ENCODE data around the gene ZNF512B.
"Not testable (repeated sequence)": the region's sequence is repeated elsewhere in the genome, so short reads cannot be mapped to it uniquely, and the experiment has no call there.

Gene ZNF512B

GRCh38 chr20:63963348-63963741, 6.4 kb downstream of the ZNF512B start:
- no peak for DNase-seq

- no peak for DNase-seq
These were observed 7.0 kb downstream of the ZNF512B start for GRCh38 chr20:63962426-63963347.

DNA sequence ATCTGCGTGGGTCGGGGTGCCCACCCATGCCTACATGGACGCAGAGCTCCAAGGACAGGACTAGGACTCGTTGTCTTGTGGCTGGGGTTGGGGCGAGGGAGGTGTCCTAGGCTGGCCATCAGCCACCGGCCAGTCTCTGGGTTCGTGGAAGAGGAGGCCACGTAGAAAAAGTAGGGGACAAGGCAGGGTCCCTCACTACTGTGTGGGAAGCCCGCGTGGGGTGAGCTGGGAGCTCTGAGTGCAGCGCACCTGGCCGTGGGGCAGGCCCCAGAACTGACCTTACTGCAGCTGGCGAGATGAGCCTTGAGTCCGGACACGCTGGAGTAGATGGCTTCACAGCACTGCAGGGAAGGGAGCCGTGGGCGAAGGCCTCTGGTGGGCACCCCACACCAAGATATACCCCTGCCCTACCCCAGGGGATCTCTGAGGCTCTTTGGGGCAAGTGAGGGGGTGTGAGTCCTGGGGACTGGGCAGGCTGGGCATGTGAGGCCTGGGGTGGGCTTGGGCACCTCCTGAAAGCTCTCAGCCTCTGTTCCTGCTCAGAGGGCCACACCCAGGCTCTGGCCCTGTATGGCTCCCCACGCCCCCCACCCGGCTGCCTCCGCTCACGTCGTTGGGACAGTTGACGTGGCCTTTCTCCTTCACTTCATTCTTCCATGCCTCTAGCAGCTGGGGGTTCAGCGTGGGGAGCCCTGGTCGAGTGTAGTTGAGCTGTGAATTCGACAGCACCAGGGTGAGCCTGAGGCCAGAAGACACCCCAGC, 7.9 kb downstream of the ZNF512B start:
- no peak for DNase-seq

DNA sequence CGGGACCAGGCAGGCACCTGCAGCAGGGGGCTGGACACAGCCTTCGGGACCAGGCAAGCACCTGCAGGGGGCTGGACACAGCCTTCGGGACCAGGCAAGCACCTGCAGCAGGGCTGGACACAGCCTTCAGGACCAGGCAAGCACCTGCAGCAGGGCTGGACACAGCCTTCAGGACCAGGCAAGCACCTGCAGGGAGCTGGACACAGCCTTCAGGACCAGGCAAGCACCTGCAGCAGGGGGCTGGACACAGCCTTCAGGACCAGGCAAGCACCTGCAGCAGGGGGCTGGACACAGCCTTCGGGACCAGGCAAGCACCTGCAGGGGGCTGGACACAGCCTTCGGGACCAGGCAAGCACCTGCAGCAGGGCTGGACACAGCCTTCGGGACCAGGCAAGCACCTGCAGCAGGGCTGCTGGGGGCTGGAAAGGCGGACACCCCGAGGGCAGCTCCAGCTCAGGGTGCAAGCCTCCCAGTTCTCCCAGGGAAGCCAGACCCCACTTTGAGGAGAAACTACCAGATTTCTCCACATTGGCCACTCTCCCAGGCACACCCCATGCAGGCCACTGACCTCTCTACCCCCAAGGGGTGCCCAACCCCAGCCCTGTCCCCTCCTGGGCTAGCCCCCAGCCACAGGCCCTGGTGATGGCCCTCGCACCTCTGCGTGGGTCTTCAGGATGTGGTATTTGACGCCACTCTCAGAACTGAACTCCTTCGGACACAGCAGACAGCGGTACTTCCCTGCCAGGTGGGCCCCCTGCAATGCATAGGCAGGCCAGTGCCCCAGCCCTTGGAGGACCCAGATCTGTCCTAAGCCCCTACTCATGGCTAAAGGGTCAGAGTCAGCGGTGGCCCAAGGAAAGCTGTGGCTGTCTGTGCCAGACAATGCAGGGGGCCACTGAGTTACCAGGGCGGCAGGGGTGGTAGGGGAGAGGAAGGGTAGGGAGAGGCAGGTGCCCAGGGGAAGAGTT, 8.8 kb downstream of the ZNF512B start:
- DNase-seq, result not testable (repeated sequence)

DNA sequence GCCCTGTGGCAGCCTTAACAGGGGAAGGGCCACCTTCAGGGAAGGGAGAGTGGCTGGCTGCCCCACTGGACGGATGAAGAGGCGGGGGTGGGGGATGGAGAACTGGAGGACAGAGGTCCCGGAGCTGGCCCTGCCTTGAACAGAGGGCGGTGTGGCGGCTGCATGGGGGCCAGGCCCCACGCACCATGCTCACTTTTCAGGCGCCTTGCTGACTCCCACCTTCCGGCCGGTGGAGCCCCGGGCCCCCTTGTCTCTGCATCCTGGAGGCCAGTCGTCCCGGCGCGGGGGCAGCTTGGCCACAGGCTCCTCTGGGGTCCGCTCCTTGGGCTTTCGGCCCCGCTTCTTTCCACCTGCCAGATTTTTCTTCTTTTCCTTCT, 10.0 kb downstream of the ZNF512B start:
- no peak for DNase-seq

DNA sequence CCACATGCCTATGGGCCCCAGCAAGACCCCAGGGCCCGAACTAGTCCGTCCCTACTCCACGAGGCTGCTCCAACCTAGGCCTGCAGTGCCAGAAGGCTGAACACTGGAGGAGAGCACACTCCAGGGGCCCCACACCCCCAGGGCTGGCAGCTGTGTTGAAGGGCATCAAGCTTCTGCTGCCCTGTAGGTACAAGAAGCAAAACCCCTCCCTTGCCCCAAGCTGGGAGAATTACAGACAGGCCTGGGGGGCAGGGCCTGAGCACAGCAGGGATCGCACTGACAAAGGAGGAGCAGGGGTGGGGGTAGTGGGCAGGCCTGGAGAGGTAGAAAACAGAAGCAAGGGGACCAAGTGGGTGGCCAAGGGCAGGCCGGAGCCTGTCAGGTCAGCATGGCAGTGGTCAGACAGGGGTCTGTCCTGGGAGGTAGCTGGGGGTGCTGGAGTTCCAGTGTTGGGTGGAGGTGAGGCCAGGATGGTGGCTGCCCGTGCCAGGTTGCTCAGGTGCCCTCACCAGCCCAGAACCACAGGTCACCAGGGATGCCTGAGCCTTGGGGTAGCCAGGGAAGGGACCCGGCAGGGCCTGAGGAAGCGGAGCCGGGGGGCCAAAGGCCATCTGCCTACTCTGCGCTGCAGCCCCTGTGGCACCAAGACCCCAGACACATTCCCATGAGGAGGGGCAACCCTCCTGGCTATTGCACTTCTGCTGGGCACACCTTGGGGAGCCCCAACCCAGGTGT, 10.6 kb downstream of the ZNF512B start:
- DNase-seq, result no peak

DNA sequence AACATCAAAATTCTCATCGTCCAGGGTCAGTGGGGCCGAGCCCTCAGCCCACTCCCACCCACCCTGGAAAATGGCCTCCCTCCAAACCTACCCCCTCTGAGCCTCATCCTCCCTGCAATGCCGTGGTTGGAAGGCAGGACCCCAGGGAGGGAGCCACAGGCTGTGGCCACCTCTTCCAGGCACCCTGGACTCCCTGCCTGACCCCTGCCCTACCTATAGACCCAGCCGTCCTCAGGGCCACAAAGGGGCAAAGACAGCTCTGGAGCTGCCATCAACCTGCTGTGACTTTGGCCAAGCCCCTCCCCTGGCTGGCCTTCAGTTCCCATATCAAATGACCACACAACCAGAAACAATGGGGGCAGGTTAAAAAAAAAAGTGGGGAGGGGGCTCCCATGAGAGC, 11.3 kb downstream of the ZNF512B start:
- DNase-seq, result no peak

DNA sequence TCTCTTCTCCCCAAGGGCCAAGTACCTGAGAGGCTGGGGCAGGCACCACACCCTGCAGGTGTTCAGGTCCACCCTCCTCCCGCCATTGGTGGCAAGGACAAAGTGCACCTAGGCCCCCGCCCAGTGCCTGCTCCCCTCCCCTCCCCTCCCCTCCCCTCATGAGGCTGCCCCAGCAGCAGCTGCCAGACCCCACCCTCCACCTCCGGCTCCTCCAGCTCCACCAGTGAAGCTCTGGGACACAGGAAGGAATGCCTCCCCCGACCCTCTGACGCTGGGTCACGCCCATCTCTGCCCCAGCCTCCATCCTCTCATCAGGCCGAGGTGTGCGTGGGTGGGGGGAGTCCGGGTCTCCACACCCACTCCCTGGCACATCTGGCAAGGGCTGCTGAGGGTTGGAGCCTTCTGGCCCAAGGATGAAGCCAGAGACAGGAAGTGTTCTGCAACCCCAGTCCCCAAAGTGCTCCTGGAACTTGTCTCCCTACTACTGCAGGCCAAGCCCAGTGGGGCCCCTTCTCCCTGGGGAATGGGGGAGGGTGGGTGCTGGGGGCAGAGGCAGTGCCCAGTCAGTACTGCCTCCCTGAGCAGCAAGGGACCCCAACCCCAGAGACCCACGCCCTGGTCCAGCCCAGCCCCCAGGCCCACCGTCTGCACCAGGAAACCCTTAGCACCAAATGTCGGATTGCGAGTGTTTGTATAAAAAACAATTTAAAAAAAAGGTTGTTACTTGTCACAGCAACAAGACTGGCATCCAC, 11.9 kb downstream of the ZNF512B start:
- peak; percentile 46 for DNase-seq

GRCh38 chr20:63957004-63957689, 12.6 kb downstream of the ZNF512B start:
- DNase-seq, result peak; percentile 76

DNA sequence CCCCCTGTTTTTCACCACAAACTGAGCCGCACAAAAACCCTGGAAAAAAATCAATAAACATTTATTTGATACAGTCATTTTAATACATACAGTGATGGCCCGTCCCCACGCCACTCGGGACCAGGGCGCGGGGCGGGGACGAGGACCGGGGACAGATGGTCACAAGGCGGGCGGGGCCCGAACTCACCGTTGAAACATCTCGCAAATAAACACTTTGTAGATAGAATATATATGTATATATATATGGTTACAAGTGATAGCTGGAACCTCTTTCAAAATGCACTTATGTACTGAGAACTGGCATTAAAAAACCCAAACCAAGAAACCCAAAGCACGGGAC, 13.1 kb downstream of the ZNF512B start:
- no peak for DNase-seq

DNA sequence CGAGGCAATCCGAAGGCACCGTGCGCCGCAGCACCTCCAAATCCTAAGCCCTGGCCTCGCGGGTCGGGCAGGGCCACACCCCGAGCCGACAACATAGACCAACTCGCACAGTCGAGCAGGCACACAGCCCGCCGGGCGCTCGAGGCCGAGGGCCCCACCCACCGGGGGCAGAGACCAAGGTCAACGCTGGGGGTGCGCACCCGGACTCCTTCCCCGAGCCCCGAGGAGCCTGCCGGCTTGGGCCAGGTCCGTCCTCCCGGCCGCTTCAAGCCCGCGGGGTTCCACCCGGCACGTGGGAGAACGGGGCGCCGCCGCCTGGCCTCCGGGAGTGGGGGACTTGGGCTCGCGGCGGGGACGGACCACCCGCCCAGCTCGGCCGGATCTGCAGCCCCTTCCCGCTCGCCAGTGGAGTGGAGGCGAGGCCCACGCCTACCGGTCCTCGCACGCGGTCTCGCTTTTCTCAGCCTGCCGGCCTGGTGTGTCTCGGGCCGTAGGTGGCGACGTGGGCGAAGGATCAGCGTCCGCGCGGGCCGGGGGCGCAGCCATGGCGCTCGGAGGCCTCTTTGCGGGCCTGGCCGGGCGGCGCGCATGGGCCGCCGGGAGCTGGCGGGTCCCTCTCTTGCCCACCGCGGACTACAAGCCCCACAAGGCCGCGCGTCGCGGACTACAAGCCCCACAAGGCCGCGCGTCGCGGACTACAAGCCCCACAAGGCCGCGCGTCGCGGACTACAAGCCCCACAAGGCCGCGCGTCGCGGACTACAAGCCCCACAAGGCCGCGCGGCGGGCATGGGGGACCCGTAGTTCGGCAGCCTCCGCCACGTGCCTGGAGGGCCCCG, 13.7 kb downstream of the ZNF512B start, which contains the start of gene UCKL1:
TSS of gene UCKL1 (minus strand) at position 590 of the 837 bp plus-strand sequence. CDS start at position 546, 44 bp downstream.
- DNase-seq, result peak; percentile 91

- no peak for DNase-seq
These were observed 14.4 kb downstream of the ZNF512B start for GRCh38 chr20:63955281-63955826.

DNA sequence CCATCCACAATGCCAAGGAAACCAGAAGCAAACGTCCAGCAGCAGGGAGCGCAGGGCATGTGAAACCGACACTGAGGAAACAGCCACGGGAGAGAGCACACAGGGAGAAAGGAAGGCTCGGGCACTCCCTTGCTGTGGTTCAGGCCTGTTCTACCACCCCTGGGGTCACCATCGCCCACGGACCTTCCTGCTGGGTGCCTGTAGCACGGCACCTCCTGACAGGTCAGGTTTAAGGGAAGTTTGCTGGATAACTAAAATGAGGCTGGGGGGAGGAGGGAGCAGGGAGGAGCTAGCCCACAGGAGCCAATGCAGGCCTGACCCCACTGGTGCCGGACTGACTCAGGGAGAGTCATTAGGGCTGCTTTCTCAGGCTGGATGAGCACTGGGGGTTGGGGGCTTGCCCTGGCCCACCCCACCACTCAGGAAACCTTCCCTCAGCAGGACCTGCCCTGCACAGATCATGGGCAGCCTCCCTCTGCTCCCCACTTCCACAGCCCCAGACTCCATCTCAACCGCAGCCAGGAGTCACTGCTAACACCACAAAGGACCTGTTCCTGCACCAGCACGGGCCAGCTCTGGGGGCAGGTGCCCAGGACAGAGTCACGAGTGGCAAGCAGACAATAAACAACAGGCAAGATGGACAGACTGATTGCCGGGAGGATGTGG, 15.8 kb downstream of the ZNF512B start:
- DNase-seq, result no peak

DNA sequence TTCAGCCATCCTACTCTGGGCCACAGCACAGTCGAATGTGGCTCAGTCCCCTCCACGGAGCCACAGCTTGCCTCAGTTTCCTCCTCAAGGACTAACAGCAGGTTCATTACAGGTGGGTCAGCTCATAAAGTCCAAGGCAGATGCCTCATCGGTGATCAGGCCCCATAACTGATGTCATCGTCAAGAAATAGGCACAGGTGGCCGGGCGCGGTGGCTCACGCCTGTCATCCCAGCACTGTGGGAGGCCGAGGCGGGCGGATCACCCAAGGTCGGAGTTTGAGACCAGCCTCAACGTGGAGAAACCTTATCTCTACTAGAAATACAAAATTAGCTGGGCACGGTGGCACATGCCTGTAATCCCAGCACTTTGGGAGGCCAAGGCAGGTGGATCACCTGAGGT, 17.0 kb downstream of the ZNF512B start:
- no peak for DNase-seq

- DNase-seq, result no peak
These were observed 17.6 kb downstream of the ZNF512B start for GRCh38 chr20:63952210-63952535.

GRCh38 chr20:63951398-63952209, 18.1 kb downstream of the ZNF512B start:
- no peak for DNase-seq

DNA sequence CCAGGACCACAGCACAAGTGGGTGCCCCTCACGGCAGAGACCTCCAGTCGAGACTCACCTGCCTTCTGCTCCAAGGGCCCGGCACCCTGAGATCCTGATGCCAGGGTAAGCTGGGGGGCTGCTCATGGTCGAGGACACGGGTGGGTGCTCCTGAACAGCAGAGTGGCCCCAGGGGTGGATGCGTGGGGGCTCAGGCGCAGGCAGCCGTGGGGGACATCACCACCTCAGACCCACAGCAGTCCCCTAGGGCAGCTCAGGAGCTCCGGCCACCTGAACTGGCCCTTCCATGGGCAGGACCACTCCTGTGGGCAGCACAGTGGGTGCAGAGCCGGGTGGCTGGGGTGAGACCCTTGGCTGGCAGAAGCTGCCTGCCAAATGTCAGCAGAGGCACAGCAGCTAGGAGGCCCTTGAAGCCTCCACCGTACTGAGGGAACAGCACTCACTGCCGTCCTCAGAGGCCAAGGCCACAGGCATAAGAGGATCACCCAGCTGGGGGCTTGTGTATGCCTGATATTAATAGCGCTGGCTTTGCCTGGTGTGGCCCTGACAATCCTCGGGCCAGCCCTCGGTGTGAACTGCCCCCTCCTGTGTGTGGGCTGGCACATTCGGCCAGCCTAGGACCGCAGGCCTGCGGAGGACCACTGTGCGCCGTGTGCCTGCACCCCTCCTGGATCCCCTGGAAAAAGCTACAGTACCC, 18.9 kb downstream of the ZNF512B start:
- DNase-seq, result no peak
